Fibroblast of lung (primary cell): ENCODE measurements around the gene REX1BD. TPM values are rescaled to one million over a fixed set of nuclear protein-coding genes. Genes with fewer than 3 reads are reported as not detected.

Source experiments
- DNase-seq, 2 donors: peaks; one replicate each; pipeline versions ENCODE4 v3.0.0 to v3.0.0-alpha.2; 2010; ENCODE audit warnings: low read depth in 2 of 2
- H2AFZ ChIP-seq: 2 replicates; pipeline ENCODE4 v1.5.1; 2012; ENCODE audit warnings: low read length, control low read depth, inconsistent platforms
- H3K27ac ChIP-seq: 2 replicates; pipeline ENCODE4 v1.5.1; 2011; ENCODE audit warnings: low read length, control low read depth; ENCODE audit not compliant: insufficient read depth
- H3K27me3 ChIP-seq: 2 replicates; pipeline ENCODE4 v1.5.1; 2011; ENCODE audit warnings: mild to moderate bottlenecking, low read length; ENCODE audit not compliant: control insufficient read depth, insufficient read depth
- H3K36me3 ChIP-seq: 2 replicates; pipeline ENCODE4 v1.5.1; 2011; ENCODE audit warnings: low read length; ENCODE audit not compliant: control insufficient read depth, insufficient read depth
- H3K4me1 ChIP-seq: 2 replicates; pipeline ENCODE4 v1.5.1; 2011; ENCODE audit warnings: low read length; ENCODE audit not compliant: control insufficient read depth, insufficient read depth; ENCODE audit errors: extremely low read depth
- H3K4me2 ChIP-seq: 2 replicates; pipeline ENCODE4 v1.5.1; 2011; ENCODE audit warnings: low read length, control low read depth; ENCODE audit not compliant: insufficient read depth; ENCODE audit errors: extremely low read depth
- H3K4me3 ChIP-seq, 4 experiments: fragments of 200-600 bp in 1 of 4; sonication (generic) in 1 of 4; replicated peaks in 1 of 4; 2 replicates each; pipeline ENCODE4 v1.5.1; 2011 to 2016; ENCODE audit warnings: low read length in 4 of 4, low read depth in 3 of 4, mild to moderate bottlenecking in 3 of 4, control low read depth in 2 of 4, inconsistent platforms in 1 of 4, mixed read lengths in 1 of 4; ENCODE audit not compliant: insufficient read depth in 1 of 4; ENCODE audit errors: control extremely low read depth in 1 of 4
- H3K79me2 ChIP-seq: 2 replicates; pipeline ENCODE4 v1.5.1; 2012; ENCODE audit warnings: mild to moderate bottlenecking, low read length, inconsistent platforms; ENCODE audit not compliant: control insufficient read depth, insufficient read depth
- H3K9ac ChIP-seq: 2 replicates; pipeline ENCODE4 v1.5.1; 2011; ENCODE audit warnings: mild to moderate bottlenecking, low read length, control low read depth; ENCODE audit not compliant: insufficient read depth
- H3K9me3 ChIP-seq: 2 replicates; pipeline ENCODE4 v1.5.1; 2012; ENCODE audit warnings: low read depth, low read length; ENCODE audit not compliant: control insufficient read depth, insufficient read depth
- H4K20me1 ChIP-seq: 2 replicates; pipeline ENCODE4 v1.5.1; 2011; ENCODE audit warnings: low read length; ENCODE audit not compliant: control insufficient read depth, insufficient read depth; ENCODE audit errors: extremely low read depth
- CTCF ChIP-seq, 2 donors: IDR thresholded peaks in 1 of 2; conservative IDR thresholded peaks in 1 of 2; 1 replicate in 1 of 2; 2 replicates in 1 of 2; pipeline ENCODE4 v1.5.1; 2011 to 2012; ENCODE audit warnings: low read length in 2 of 2, control low read depth in 1 of 2, inconsistent platforms in 1 of 2, low read depth in 1 of 2, mild to moderate bottlenecking in 1 of 2
- EZH2 ChIP-seq: IDR thresholded peaks from 2 replicates; pipeline ENCODE4 v1.5.1; 2012; ENCODE audit warnings: low read length, control low read depth, mild to moderate bottlenecking; ENCODE audit errors: missing control alignments
- polyA plus RNA-seq, 2 donors: library from polyadenylated mRNA; depleted of rRNA in 1 of 2; stranded (reverse) in 1 of 2; unstranded in 1 of 2; fragments of >200 nt; gene quantifications; 2 replicates each; pipeline ENCODE4 v1.2.1, GENCODE V29; 2011 to 2012; ENCODE audit warnings: missing spikeins in 1 of 2
- total RNA-seq: library from RNA; depleted of rRNA; stranded (reverse); fragments of >200 nt; gene quantifications from 2 replicates; pipeline ENCODE4 v1.2.1, GENCODE V29; 2014

REX1BD gene
- total and polyA plus RNA-seq, 2 donors (not counting 1 experiment from before 2014, with no cell fraction given): 16.2 to 37.0 TPM

GRCh38 chr19:18609717-18610051, 21.1 kb downstream of the REX1BD start:
- TF ChIP-seq CTCF (conservative IDR thresholded peaks at IDR 0.05 in 1 of 2, IDR thresholded peaks at IDR 0.05 in 1 of 2; ENCODE audit: low read depth in 1 of 2, low read length in 2 of 2) (no peak), EZH2 (no peak)
- Histone ChIP-seq H3K27ac (no peak overlapping the region), H3K4me3 (no peak overlapping the region), H2AFZ (no peak overlapping the region), H3K4me1 (no peaks in the 10 kb centered on the region), H3K4me2 (no peak overlapping the region), H3K36me3 (no peaks in the 10 kb centered on the region), H3K27me3 (peaks cover 76% of the 10 kb centered on the region), H3K9me3 (no peaks in the 10 kb centered on the region), H4K20me1 (no peaks in the 10 kb centered on the region), H3K79me2 (no peaks in the 10 kb centered on the region), H3K9ac (no peak overlapping the region)
- no peak for DNase-seq

- no peak for TF ChIP-seq CTCF (conservative IDR thresholded peaks at IDR 0.05 in 1 of 2, IDR thresholded peaks at IDR 0.05 in 1 of 2; ENCODE audit: low read depth in 1 of 2, low read length in 2 of 2)
- no peak overlapping the region for H3K4me3 ChIP-seq
- no peak overlapping the region for H3K27ac ChIP-seq
- peaks cover 72% of the 10 kb centered on the region for H3K27me3 ChIP-seq
- no peaks in the 10 kb centered on the region for H3K4me1 ChIP-seq
- DNase-seq: no peak
- H4K20me1 ChIP-seq: no peaks in the 10 kb centered on the region
- no peak overlapping the region for H2AFZ ChIP-seq
- no peaks in the 10 kb centered on the region for H3K9me3 ChIP-seq
- no peak overlapping the region for H3K9ac ChIP-seq
- no peak overlapping the region for H3K4me2 ChIP-seq
- no peaks in the 10 kb centered on the region for H3K79me2 ChIP-seq
- no peaks in the 10 kb centered on the region for H3K36me3 ChIP-seq
These were observed 21.6 kb downstream of the REX1BD start for GRCh38 chr19:18610245-18610555.

- TF ChIP-seq EZH2 (peak; percentile 81), CTCF (conservative IDR thresholded peaks at IDR 0.05 in 1 of 2, IDR thresholded peaks at IDR 0.05 in 1 of 2; ENCODE audit: low read depth in 1 of 2, low read length in 2 of 2) (no peak)
- H3K27ac ChIP-seq: no peak overlapping the region
- no peak overlapping the region for H3K4me2 ChIP-seq
- H2AFZ ChIP-seq: no peak overlapping the region
- H3K27me3 ChIP-seq: peaks cover 68% of the 10 kb centered on the region
- H3K79me2 ChIP-seq: no peaks in the 10 kb centered on the region
- no peaks in the 10 kb centered on the region for H3K36me3 ChIP-seq
- no peak overlapping the region for H3K4me3 ChIP-seq
- H3K4me1 ChIP-seq: no peaks in the 10 kb centered on the region
- H3K9ac ChIP-seq: no peak overlapping the region
- no peaks in the 10 kb centered on the region for H3K9me3 ChIP-seq
- no peak for DNase-seq
- no peaks in the 10 kb centered on the region for H4K20me1 ChIP-seq
These were observed 22.1 kb downstream of the REX1BD start for GRCh38 chr19:18610556-18611326.
